Activated CD8-positive, alpha-beta T cell treated with anti-CD3 and anti-CD28 coated beads for 36 hours (primary cell): Measurements from ENCODE around the gene SPDYE4. TPM values are rescaled to one million over a fixed set of nuclear protein-coding genes. Genes with fewer than 3 reads are reported as not detected.

Experiments used
- ATAC-seq: fragments of 200-7000 bp; cut with Tn5 transposase; one replicate; pipeline ENCODE4 v1.10.0; 2021; ENCODE audit warnings: mild to moderate bottlenecking, moderate library complexity
- CTCF ChIA-PET: fragments of 350-600 bp; sonication (Branson Sonifier 250); formaldehyde crosslinking; loops from one replicate; lab custom pipeline; 2021; ENCODE audit warnings: antibody characterized with exemption; lab: Charles Lee
- POLR2A ChIA-PET: fragments of 350-600 bp; sonication (Branson Sonifier 250); formaldehyde crosslinking; loops from one replicate; lab custom pipeline; 2021; ENCODE audit warnings: antibody characterized with exemption; lab: Charles Lee
- DNase-seq: peaks from one replicate; pipeline ENCODE4 v3.0.0-alpha.2; 2020
- H3K27ac Mint-ChIP-seq: one replicate; pipeline ENCODE4 v1.8.0; 2021; ENCODE audit warnings: mild to moderate bottlenecking, mixed read lengths
- H3K27me3 Mint-ChIP-seq: one replicate; pipeline ENCODE4 v1.8.0; 2021; ENCODE audit warnings: mixed read lengths
- H3K36me3 Mint-ChIP-seq: one replicate; pipeline ENCODE4 v1.8.0; 2021; ENCODE audit warnings: low read depth, mixed read lengths
- H3K4me1 Mint-ChIP-seq: one replicate; pipeline ENCODE4 v1.8.0; 2021; ENCODE audit warnings: low read depth, mixed read lengths
- H3K4me3 Mint-ChIP-seq: one replicate; pipeline ENCODE4 v1.8.0; 2021; ENCODE audit warnings: mild to moderate bottlenecking, moderate library complexity, mixed read lengths
- H3K9me3 Mint-ChIP-seq: one replicate; pipeline ENCODE4 v1.8.0; 2021; ENCODE audit warnings: mixed read lengths
- intact Hi-C: fragments of 100-400 bp; cut with micrococcal nuclease; formaldehyde crosslinking; loops from one replicate; pipeline ENCODE4 v1.10.0; 2022
- total RNA-seq, 2 experiments: library from RNA; stranded (reverse); gene quantifications; one replicate each; pipeline ENCODE4 v1.2.3, GENCODE V29; 2021
- TF ChIP-seq, protein P1 (sequence below): fragments of 200-600 bp; IDR thresholded peaks from one replicate; pipeline ENCODE4 v1.8.0; 2022; ENCODE audit warnings: antibody characterized with exemption, mild to moderate bottlenecking

The SPDYE4 gene
- total RNA-seq, 2 experiments from 2014 or later: not detected

DNA sequence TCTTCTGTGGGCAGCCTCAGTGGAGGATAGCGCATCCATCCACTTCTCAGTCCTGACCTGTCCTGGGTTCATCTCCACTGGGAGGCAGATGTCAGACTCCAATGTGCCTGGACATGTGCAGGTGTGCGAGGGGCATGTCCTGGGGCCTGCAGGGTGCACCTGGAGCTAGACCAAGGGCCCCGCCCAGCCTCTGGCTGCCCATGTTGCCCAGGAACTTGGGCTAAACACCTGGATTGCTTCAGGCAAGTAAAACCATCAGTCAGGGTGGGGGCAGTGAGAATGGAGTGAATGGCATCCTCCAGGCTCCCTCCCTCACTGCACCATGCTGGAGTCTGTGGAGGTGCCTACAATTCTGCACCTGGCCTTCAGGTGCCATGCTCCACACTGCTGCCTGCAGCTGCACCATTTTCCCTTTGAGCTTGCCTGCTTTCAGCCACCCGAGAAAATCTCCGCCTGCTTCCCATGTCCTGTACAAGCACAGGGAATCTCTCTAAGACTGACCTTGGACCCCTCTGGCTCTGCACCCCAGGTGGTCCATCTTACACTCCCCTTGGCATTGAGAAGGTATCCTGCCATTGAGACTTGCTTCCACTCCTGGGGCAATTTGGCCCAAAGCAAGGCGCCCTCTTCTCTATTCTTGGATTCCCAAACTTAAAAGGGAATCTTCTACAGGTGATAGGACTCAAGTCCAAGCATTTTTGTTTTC is 42.9 kb upstream of the SPDYE4 start:
- Mint-ChIP-seq H3K4me1 (peaks cover 3% of the 10 kb centered on the region), H3K27me3 (no peaks in the 10 kb centered on the region), H3K9me3 (no peaks in the 10 kb centered on the region), H3K36me3 (no peaks in the 10 kb centered on the region), H3K4me3 (no peak overlapping the region), H3K27ac (no peak overlapping the region)
- DNase-seq (no peak), ATAC-seq (no peak)
- POLR2A ChIA-PET: no interaction called here
- intact Hi-C loops: no loop called here
- TF ChIP-seq, protein P1, sequence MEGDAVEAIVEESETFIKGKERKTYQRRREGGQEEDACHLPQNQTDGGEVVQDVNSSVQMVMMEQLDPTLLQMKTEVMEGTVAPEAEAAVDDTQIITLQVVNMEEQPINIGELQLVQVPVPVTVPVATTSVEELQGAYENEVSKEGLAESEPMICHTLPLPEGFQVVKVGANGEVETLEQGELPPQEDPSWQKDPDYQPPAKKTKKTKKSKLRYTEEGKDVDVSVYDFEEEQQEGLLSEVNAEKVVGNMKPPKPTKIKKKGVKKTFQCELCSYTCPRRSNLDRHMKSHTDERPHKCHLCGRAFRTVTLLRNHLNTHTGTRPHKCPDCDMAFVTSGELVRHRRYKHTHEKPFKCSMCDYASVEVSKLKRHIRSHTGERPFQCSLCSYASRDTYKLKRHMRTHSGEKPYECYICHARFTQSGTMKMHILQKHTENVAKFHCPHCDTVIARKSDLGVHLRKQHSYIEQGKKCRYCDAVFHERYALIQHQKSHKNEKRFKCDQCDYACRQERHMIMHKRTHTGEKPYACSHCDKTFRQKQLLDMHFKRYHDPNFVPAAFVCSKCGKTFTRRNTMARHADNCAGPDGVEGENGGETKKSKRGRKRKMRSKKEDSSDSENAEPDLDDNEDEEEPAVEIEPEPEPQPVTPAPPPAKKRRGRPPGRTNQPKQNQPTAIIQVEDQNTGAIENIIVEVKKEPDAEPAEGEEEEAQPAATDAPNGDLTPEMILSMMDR: no peak
- CTCF ChIA-PET: interaction anchor here (1.1 to 1.4 kb wide), 3 partner anchors 15 to 196 kb away, joined by 3 to 4 read pairs (median 3); no protein-coding TSS in a partner anchor

DNA sequence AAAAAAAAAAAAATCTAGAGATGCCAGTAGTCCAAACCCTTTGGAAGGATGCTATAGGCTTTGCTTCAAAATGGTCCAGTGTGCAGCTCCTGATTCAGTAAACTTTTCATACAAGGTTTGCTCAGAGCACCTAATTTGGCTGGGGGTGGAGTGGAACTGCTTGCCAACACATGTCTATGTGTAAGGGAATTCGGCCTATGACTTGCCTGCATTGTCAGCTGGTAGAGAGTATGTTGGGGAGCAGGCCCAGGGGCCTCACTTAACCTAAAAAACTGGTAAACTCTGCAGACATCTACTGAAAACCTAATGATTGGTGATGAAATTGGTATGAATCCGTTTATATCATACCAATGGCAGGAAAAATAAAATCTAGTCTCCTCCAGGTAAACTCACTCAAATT is 42.3 kb upstream of the SPDYE4 start:
- Mint-ChIP-seq H3K27ac (no peak overlapping the region), H3K36me3 (no peaks in the 10 kb centered on the region), H3K9me3 (no peaks in the 10 kb centered on the region), H3K4me3 (no peak overlapping the region), H3K27me3 (no peaks in the 10 kb centered on the region), H3K4me1 (no peaks in the 10 kb centered on the region)
- ChIA-PET CTCF (interaction anchor here (1.2 to 4.0 kb wide), 5 partner anchors 15 to 185 kb away, joined by 3 to 20 read pairs (median 3); no protein-coding TSS in a partner anchor), POLR2A (no interaction called here)
- no peak for ATAC-seq
- TF ChIP-seq, protein P1: no peak
- DNase-seq: no peak
- intact Hi-C loops: no loop called here

DNA sequence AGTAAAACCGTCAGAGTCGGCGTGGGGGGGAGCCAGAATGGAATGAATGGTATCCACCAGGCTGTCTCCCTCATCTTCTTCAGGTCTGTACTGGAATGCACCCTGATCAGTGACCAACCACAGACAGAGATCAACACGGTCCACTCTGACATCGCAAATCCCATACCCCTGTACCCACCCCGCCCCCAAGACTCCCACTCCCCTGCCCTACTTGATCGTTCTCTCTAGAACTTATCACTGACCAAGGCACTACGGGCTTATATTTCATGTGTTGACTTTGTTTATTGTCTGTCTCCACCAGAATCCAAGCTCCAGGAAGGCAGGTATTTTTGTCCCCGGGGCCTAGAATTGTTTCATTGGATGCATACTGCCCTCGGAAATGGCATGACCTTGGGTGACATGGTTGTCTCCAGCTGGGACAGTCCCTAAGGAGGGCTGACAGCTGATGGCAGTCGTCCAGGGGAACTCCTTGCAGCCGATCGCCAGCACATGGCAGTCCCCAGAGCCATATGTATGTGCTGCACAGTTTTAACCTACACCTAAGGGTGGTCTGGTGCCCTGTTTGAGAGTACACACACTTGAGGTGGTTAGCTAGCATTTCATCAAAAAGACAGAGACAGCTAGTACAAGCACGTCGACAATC is 41.3 kb upstream of the SPDYE4 start:
- TF ChIP-seq, protein P1: no peak
- no peak overlapping the region for H3K4me3 Mint-ChIP-seq
- ATAC-seq (no peak), DNase-seq (no peak)
- H3K36me3 Mint-ChIP-seq: no peaks in the 10 kb centered on the region
- intact Hi-C loops: no loop called here
- ChIA-PET POLR2A (no interaction called here), CTCF (interaction anchor here (1.0 to 4.0 kb wide), 8 partner anchors 14 to 198 kb away, joined by 3 to 20 read pairs (median 6); no protein-coding TSS in a partner anchor)
- H3K27me3 Mint-ChIP-seq: no peaks in the 10 kb centered on the region
- H3K4me1 Mint-ChIP-seq: no peaks in the 10 kb centered on the region
- H3K27ac Mint-ChIP-seq: no peak overlapping the region
- H3K9me3 Mint-ChIP-seq: no peaks in the 10 kb centered on the region

DNA sequence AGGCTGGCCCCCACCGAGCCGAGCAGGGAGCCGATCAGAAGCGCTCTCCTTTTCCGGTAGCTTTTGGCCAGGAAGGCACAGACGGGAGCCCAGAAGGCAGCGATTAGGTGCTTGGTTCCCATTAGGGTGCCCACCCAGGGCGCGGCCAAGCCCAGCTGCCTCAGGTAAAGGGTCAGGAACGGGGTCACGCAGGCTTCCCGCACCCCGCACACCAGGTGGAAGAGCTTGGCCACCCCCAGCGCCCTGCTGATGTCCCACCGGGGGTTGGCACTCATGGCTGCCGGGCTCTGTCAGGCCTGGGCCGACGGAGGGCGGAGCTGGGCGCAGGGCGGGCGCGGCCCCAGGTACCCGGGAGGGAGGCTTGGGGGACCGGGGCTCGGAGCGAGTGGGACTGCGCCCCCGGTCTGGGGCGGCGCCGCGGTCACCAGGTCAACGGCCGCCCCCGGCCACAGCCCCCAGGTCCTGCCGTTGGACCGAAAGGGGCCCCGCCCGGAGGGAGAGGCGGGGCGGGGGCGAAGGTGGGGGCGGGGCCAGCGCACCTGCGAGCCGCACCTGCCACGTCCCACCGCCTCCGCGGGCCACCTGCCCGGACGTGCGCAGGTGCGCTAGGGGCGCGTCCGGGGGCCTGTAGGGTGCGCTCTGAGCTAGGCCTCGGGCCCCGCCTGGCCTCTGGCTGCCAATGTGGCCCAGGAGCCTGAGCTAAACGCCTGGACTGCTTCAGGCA is 40.7 kb upstream of the SPDYE4 start, which contains the start of gene MFSD6L:
Gene MFSD6L, minus strand, starts transcription at position 520 of the 724 bp plus-strand sequence. Its CDS starts 245 bp downstream, at position 275.
- TF ChIP-seq, protein P1: peak; percentile 14
- ChIA-PET POLR2A (no interaction called here), CTCF (interaction anchor here (1.0 to 4.0 kb wide), 8 partner anchors 14 to 199 kb away, joined by 3 to 20 read pairs (median 6); no protein-coding TSS in a partner anchor)
- no peak within 1 kb of the TSS for H3K4me3 Mint-ChIP-seq
- H3K27me3 Mint-ChIP-seq: no peaks in the 10 kb centered on the region
- peak; percentile 28 for DNase-seq
- H3K4me1 Mint-ChIP-seq: no peaks in the 10 kb centered on the region
- intact Hi-C loops: no loop called here
- no peaks in the 10 kb centered on the region for H3K9me3 Mint-ChIP-seq
- H3K36me3 Mint-ChIP-seq: no peaks in the 10 kb centered on the region
- no peak for ATAC-seq
- no peak within 1 kb of the TSS for H3K27ac Mint-ChIP-seq
